HepG2 (cell line): ENCODE data around the gene TEX53. TPM values are rescaled to one million over a fixed set of nuclear protein-coding genes. Genes with fewer than 3 reads are reported as not detected.
A peak's percentile ranks its signal among the peaks of the same experiment; 100 is the strongest.

Source experiments
- ARNTL ChIP-seq: sonication (generic); formaldehyde crosslinking; IDR thresholded peaks from 2 replicates; pipeline ENCODE4 v1.4.0; 2020; ENCODE audit warnings: mild to moderate bottlenecking, missing genetic modification reagents
- ELF4 ChIP-seq: sonication (generic); formaldehyde crosslinking; IDR thresholded peaks from 2 replicates; pipeline ENCODE4 v1.5.0; 2020; ENCODE audit warnings: missing genetic modification reagents, mild to moderate bottlenecking, moderate library complexity, borderline replicate concordance
- FOXA1 ChIP-seq, 2 experiments: fragments of 450-650 bp in 1 of 2; sonication (generic) in 1 of 2; formaldehyde crosslinking in 1 of 2; IDR thresholded peaks; 2 replicates each; pipeline versions ENCODE4 v1.4.0 to v1.6.1; 2016 to 2020; ENCODE audit warnings: missing genetic modification reagents in 1 of 2
- GATAD2A ChIP-seq: IDR thresholded peaks from 2 replicates; pipeline ENCODE4 v1.6.1; 2016
- KLF16 ChIP-seq, 2 experiments: sonication (generic) in 1 of 2; formaldehyde crosslinking in 1 of 2; IDR thresholded peaks; 2 replicates each; pipeline versions ENCODE4 v1.6.1 to v1.8.0; 2016 to 2023; ENCODE audit warnings: missing genetic modification reagents in 2 of 2, missing compliant biosample characterization in 1 of 2
- MED8 ChIP-seq: sonication (generic); formaldehyde crosslinking; IDR thresholded peaks from 2 replicates; pipeline ENCODE4 v1.8.1; 2023; ENCODE audit warnings: mild to moderate bottlenecking, missing genetic modification reagents; ENCODE audit not compliant: insufficient replicate concordance
- NFE2L2 ChIP-seq: fragments of 150-350 bp; IDR thresholded peaks from 2 replicates; pipeline ENCODE4 v1.6.1; 2014; ENCODE audit warnings: low read length
- PAWR ChIP-seq: sonication (generic); formaldehyde crosslinking; IDR thresholded peaks from 2 replicates; pipeline ENCODE4 v1.4.0; 2020; ENCODE audit warnings: missing genetic modification reagents, mild to moderate bottlenecking, borderline replicate concordance
- PITX1 ChIP-seq: sonication (generic); formaldehyde crosslinking; IDR thresholded peaks from 2 replicates; pipeline ENCODE4 v1.5.1; 2020; ENCODE audit warnings: mild to moderate bottlenecking, missing genetic modification reagents
- U2AF1 ChIP-seq: fragments of 200-400 bp; formaldehyde crosslinking; optimal IDR thresholded peaks from 2 replicates; pipeline ENCODE3; 2017; ENCODE audit warnings: mild to moderate bottlenecking, low read depth, low read length
- WIZ ChIP-seq: sonication (generic); formaldehyde crosslinking; IDR thresholded peaks from 2 replicates; pipeline ENCODE4 v1.5.1; 2020; ENCODE audit warnings: mild to moderate bottlenecking, missing genetic modification reagents
- ZFP37 ChIP-seq: sonication (generic); formaldehyde crosslinking; IDR thresholded peaks from 2 replicates; pipeline ENCODE4 v1.4.0; 2020; ENCODE audit warnings: missing genetic modification reagents, borderline replicate concordance
- ZFY ChIP-seq: sonication (generic); formaldehyde crosslinking; IDR thresholded peaks from 2 replicates; pipeline ENCODE4 v1.4.0; 2020; ENCODE audit warnings: missing genetic modification reagents
- ZNF362 ChIP-seq: sonication (generic); formaldehyde crosslinking; IDR thresholded peaks from 2 replicates; pipeline ENCODE4 v1.4.0; 2020; ENCODE audit warnings: missing genetic modification reagents, mild to moderate bottlenecking, borderline replicate concordance
- ZNF740 ChIP-seq: sonication (generic); formaldehyde crosslinking; IDR thresholded peaks from 2 replicates; pipeline ENCODE4 v1.4.0; 2020; ENCODE audit warnings: missing genetic modification reagents
- ZNF770 ChIP-seq: sonication (generic); formaldehyde crosslinking; IDR thresholded peaks from 2 replicates; pipeline ENCODE4 v1.5.0; 2020; ENCODE audit warnings: mild to moderate bottlenecking, missing genetic modification reagents
- ZNF792 ChIP-seq: IDR thresholded peaks from 2 replicates; pipeline ENCODE4 v1.6.1; 2016
- polyA plus RNA-seq, 8 experiments: library from polyadenylated mRNA; depleted of rRNA in 3 of 8; stranded (reverse) in 7 of 8; unstranded in 1 of 8; fragments of >200 nt; fragmentation: Illumina TruSeq in 4 of 8; extraction: Trizol in 4 of 8; gene quantifications; 2 replicates each; pipeline versions ENCODE4 v1.2.1 to v1.2.3, GENCODE V29; 2011 to 2016; ENCODE audit warnings: low read depth in 4 of 8, missing spikeins in 1 of 8, mixed read lengths in 1 of 8; ENCODE audit not compliant: insufficient read depth in 1 of 8
- total RNA-seq, 5 experiments: library from RNA; depleted of rRNA; stranded (reverse); fragments of >200 nt; fragmentation: Illumina TruSeq; extraction: Trizol; gene quantifications; 2 replicates each; pipeline ENCODE4 v1.2.3, GENCODE V29; 2016; ENCODE audit warnings: low read depth in 1 of 5
- TF ChIP-seq, protein P1 (sequence below): sonication (generic); formaldehyde crosslinking; IDR thresholded peaks from 2 replicates; pipeline ENCODE4 v1.4.0; 2020; ENCODE audit warnings: mild to moderate bottlenecking, missing genetic modification reagents
- TF ChIP-seq, protein P2 (sequence below): sonication (generic); formaldehyde crosslinking; IDR thresholded peaks from 2 replicates; pipeline ENCODE4 v1.4.0; 2020; ENCODE audit warnings: missing genetic modification reagents

The TEX53 gene
- total and polyA plus RNA-seq, 2 of the 13 experiments (the other 11 are each of a cell fraction or from before 2014, with no cell fraction given) = not detected

- TF ChIP-seq ZFY (CRISPR knock-in tag) = peak; percentile 41; the same call in 1 of the 2 replicates
- TF ChIP-seq ZFP37 (CRISPR knock-in tag) = no peak
- 0 out of 2 replicates have a peak, but pooled peaks have one; percentile 15 for TF ChIP-seq PAWR (CRISPR knock-in tag)
- peak; percentile 21; the same call in 1 of the 2 replicates for TF ChIP-seq GATAD2A (CRISPR knock-in tag)
- no peak for TF ChIP-seq ZNF740 (CRISPR knock-in tag)
- no peak for TF ChIP-seq ELF4 (CRISPR knock-in tag)
- TF ChIP-seq ARNTL = 0 out of 2 replicates have a peak, but pooled peaks have one; percentile 11
- TF ChIP-seq, protein P1, sequence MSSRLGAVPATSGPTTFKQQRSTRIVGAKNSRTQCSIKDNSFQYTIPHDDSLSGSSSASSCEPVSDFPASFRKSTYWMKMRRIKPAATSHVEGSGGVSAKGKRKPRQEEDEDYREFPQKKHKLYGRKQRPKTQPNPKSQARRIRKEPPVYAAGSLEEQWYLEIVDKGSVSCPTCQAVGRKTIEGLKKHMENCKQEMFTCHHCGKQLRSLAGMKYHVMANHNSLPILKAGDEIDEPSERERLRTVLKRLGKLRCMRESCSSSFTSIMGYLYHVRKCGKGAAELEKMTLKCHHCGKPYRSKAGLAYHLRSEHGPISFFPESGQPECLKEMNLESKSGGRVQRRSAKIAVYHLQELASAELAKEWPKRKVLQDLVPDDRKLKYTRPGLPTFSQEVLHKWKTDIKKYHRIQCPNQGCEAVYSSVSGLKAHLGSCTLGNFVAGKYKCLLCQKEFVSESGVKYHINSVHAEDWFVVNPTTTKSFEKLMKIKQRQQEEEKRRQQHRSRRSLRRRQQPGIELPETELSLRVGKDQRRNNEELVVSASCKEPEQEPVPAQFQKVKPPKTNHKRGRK = no peak
- no peak for TF ChIP-seq MED8 (CRISPR knock-in tag)
- no peak for TF ChIP-seq PITX1 (CRISPR knock-in tag)
- no peak for TF ChIP-seq FOXA1 (IDR thresholded peaks at IDR 0.05)
- TF ChIP-seq FOXA1 (CRISPR knock-in tag; IDR thresholded peaks at IDR 0.05) = no peak
- no peak for TF ChIP-seq WIZ (CRISPR knock-in tag)
- no peak for TF ChIP-seq ZNF770 (CRISPR knock-in tag)
- TF ChIP-seq ZNF362 = no peak
- TF ChIP-seq KLF16 (CRISPR knock-in tag; IDR thresholded peaks at IDR 0.05) = peak in 1 of 2 experiments; percentile 26; a peak in 1 of 4 replicates
- no peak for TF ChIP-seq U2AF1
- no peak for TF ChIP-seq ZNF792 (CRISPR knock-in tag)
- no peak for TF ChIP-seq NFE2L2
- TF ChIP-seq, protein P2, sequence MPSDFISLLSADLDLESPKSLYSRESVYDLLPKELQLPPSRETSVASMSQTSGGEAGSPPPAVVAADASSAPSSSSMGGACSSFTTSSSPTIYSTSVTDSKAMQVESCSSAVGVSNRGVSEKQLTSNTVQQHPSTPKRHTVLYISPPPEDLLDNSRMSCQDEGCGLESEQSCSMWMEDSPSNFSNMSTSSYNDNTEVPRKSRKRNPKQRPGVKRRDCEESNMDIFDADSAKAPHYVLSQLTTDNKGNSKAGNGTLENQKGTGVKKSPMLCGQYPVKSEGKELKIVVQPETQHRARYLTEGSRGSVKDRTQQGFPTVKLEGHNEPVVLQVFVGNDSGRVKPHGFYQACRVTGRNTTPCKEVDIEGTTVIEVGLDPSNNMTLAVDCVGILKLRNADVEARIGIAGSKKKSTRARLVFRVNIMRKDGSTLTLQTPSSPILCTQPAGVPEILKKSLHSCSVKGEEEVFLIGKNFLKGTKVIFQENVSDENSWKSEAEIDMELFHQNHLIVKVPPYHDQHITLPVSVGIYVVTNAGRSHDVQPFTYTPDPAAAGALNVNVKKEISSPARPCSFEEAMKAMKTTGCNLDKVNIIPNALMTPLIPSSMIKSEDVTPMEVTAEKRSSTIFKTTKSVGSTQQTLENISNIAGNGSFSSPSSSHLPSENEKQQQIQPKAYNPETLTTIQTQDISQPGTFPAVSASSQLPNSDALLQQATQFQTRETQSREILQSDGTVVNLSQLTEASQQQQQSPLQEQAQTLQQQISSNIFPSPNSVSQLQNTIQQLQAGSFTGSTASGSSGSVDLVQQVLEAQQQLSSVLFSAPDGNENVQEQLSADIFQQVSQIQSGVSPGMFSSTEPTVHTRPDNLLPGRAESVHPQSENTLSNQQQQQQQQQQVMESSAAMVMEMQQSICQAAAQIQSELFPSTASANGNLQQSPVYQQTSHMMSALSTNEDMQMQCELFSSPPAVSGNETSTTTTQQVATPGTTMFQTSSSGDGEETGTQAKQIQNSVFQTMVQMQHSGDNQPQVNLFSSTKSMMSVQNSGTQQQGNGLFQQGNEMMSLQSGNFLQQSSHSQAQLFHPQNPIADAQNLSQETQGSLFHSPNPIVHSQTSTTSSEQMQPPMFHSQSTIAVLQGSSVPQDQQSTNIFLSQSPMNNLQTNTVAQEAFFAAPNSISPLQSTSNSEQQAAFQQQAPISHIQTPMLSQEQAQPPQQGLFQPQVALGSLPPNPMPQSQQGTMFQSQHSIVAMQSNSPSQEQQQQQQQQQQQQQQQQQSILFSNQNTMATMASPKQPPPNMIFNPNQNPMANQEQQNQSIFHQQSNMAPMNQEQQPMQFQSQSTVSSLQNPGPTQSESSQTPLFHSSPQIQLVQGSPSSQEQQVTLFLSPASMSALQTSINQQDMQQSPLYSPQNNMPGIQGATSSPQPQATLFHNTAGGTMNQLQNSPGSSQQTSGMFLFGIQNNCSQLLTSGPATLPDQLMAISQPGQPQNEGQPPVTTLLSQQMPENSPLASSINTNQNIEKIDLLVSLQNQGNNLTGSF (CRISPR knock-in tag) = no peak
Observed at GRCh38 chr9:114611516-114612271, 45.9 kb downstream of the TEX53 start (continued).
